Upper lobe of left lung (tissue), 6 donors: ENCODE results near the gene UTY. TPM values are rescaled to one million over a fixed set of nuclear protein-coding genes. Genes with fewer than 3 reads are reported as not detected.

ENCODE experiments used
- ATAC-seq, 2 donors: fragments of 200-7000 bp; cut with Tn5 transposase; one replicate each; pipeline ENCODE4 v1.9.1; 2022; ENCODE audit warnings: mild to moderate bottlenecking in 2 of 2, moderate library complexity in 2 of 2; ENCODE audit not compliant: low FRiP score in 2 of 2
- DNase-seq, 2 donors: peaks; one replicate each; pipeline ENCODE4 v3.0.0-alpha.2; 2019 to 2020
- H3K27ac ChIP-seq, 4 donors: fragments of 200-600 bp; sonication (generic); one replicate each; pipeline ENCODE4 v1.5.1; 2016 to 2019
- H3K27me3 ChIP-seq, 4 donors: fragments of 200-600 bp; sonication (generic); one replicate each; pipeline ENCODE4 v1.5.1; 2017 to 2019
- H3K36me3 ChIP-seq, 4 donors: fragments of 200-600 bp; sonication (generic); one replicate each; pipeline ENCODE4 v1.5.1; 2016 to 2019
- H3K4me1 ChIP-seq, 4 donors: fragments of 200-600 bp; sonication (generic); one replicate each; pipeline ENCODE4 v1.5.1; 2018 to 2019
- H3K4me3 ChIP-seq, 4 donors: fragments of 200-600 bp; sonication (generic); one replicate each; pipeline ENCODE4 v1.5.1; 2017 to 2019; ENCODE audit warnings: mild to moderate bottlenecking in 2 of 4, moderate library complexity in 1 of 4
- H3K9me3 ChIP-seq, 4 donors: fragments of 200-600 bp; sonication (generic); one replicate each; pipeline ENCODE4 v1.5.1; 2018 to 2019
- EP300 ChIP-seq, 4 donors: sonication (generic); formaldehyde crosslinking; IDR thresholded peaks; one replicate each; pipeline ENCODE4 v1.5.1; 2017; ENCODE audit warnings: antibody characterized with exemption in 4 of 4, control low read depth in 2 of 4
- POLR2A ChIP-seq, 4 donors: fragments of 450-650 bp; IDR thresholded peaks; one replicate each; pipeline ENCODE4 v1.5.1; 2016 to 2017; ENCODE audit warnings: antibody characterized with exemption in 4 of 4, mild to moderate bottlenecking in 2 of 4
- POLR2AphosphoS5 ChIP-seq, 2 donors: sonication (generic); formaldehyde crosslinking; IDR thresholded peaks; one replicate each; pipeline ENCODE4 v1.5.1; 2017; ENCODE audit warnings: antibody characterized with exemption in 2 of 2
- WGBS, 2 donors: methylation state at CpG; one replicate each; pipeline ENCODE4 v1.1.5; 2017 to 2018; 5-methylcytosine and 5-hydroxymethylcytosine counted together
- total RNA-seq, 6 donors: library from RNA; depleted of rRNA in 4 of 6; stranded (reverse); fragments of >200 nt in 4 of 6; gene quantifications; one replicate each; pipeline versions ENCODE4 v1.1.0 to v1.2.1, GENCODE V29; 2016 to 2021
- TF ChIP-seq, protein P1 (sequence below), 6 experiments: fragments of 450-650 bp in 4 of 6; fragments of 200-600 bp in 2 of 6; sonication (generic) in 2 of 6; IDR thresholded peaks; one replicate each; pipeline ENCODE4 v1.5.1; 2016 to 2019; ENCODE audit warnings: antibody characterized with exemption in 6 of 6
- donor health status: DM: no; HTN: no; CAD: no; lungs with moderate emphysema.
- donor health status: DM: no; HTN: yes; CAD: no; lungs with severe emphysema.

Gene UTY
- total RNA-seq, 6 donors from 2014 or later = 0.26 to 201 (median 35.1) TPM; not detected in 2

DNA sequence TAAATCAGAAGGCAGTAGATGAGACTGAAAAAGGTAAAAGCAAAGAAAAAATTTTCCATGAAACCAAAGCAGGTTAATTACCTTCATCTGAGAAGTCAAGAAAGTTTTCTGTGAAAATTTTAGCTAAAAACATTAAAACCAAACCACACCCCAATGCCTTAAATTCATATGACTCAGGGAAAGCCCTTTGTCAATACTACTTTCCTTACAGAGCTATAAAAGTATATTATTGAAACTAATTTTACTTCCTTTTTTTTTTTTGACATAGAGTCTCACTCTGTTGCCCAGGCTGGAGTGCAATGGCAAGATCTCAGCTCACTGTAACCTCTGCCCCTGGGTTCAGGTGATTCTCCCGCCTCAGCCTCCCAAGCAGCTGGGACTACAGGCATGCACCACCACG is 117.2 kb downstream of the UTY start:
- no peaks in the 10 kb centered on the region for H3K36me3 ChIP-seq
- TF ChIP-seq, protein P1, sequence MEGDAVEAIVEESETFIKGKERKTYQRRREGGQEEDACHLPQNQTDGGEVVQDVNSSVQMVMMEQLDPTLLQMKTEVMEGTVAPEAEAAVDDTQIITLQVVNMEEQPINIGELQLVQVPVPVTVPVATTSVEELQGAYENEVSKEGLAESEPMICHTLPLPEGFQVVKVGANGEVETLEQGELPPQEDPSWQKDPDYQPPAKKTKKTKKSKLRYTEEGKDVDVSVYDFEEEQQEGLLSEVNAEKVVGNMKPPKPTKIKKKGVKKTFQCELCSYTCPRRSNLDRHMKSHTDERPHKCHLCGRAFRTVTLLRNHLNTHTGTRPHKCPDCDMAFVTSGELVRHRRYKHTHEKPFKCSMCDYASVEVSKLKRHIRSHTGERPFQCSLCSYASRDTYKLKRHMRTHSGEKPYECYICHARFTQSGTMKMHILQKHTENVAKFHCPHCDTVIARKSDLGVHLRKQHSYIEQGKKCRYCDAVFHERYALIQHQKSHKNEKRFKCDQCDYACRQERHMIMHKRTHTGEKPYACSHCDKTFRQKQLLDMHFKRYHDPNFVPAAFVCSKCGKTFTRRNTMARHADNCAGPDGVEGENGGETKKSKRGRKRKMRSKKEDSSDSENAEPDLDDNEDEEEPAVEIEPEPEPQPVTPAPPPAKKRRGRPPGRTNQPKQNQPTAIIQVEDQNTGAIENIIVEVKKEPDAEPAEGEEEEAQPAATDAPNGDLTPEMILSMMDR (IDR thresholded peaks at IDR 0.05) = no peak
- TF ChIP-seq POLR2A (IDR thresholded peaks at IDR 0.05) = no peak
- no peak for TF ChIP-seq EP300 (IDR thresholded peaks at IDR 0.05)
- TF ChIP-seq POLR2AphosphoS5 (IDR thresholded peaks at IDR 0.05) = no peak
- WGBS, 2 donors = 79% methylated on average over 2 of the region's 2 CpGs; no CpG with 5 or more reads in 1 of the 2 donors
- ATAC-seq = peak in 1 of 2 donors; percentile 41
- DNase-seq = no peak
- H3K4me1 ChIP-seq = peaks cover 0 to 9% (median 0%) of the 10 kb centered on the region in 4 donors
- H3K27ac ChIP-seq = no peak overlapping the region
- H3K4me3 ChIP-seq = no peak overlapping the region
- no peaks in the 10 kb centered on the region for H3K9me3 ChIP-seq
- no peaks in the 10 kb centered on the region for H3K27me3 ChIP-seq

DNA sequence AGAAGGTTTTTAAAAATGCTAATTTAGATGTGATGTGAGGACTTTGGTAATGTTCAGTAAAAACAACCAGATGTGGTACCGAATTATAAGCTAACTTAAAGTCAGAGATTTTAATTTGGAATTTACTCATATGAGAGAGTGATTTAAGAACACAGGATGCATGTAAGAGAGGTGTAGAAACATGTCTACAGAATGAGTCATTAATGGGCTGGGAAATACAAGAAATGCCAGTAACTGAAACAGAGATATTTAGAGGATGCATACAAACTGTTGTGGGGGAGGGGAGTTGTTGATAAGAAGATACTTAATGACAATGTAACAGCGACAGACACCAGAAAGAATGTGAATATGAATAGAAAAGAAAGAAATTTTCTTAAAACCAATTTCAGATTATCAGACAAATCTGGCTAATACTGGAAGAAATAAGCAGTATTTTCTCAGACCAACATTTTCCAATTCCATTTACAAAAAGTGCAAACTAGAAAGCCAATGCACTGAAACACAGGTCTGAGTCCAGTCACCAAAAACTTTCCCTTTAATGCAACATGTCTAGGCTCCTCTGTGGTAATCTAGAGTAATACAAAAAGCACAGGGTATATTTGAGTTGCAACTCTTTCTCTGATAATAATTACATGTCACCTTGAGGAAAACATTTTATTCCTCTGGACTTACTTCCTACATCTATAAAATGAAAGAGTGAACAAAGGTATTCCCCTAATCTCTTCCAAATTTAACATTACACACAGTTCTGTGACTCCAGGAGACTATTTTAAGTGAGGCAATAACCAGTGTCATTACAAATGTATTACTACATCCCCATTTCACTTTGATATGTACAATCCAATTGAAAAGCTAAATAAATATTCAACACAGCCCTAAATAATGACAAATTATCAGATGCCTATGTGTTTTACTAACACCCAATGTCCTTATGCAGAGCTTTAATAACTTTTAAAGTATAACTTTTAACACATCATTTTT is 117.9 kb downstream of the UTY start:
- H3K27me3 ChIP-seq = no peaks in the 10 kb centered on the region
- H3K27ac ChIP-seq = no peak overlapping the region
- no peak for DNase-seq
- H3K9me3 ChIP-seq = no peaks in the 10 kb centered on the region
- WGBS, 2 donors = 71% methylated on average over 2 of the region's 2 CpGs; no CpG with 5 or more reads in 1 of the 2 donors
- TF ChIP-seq POLR2AphosphoS5 (IDR thresholded peaks at IDR 0.05) = no peak
- TF ChIP-seq EP300 (IDR thresholded peaks at IDR 0.05) = no peak
- TF ChIP-seq, protein P1 (IDR thresholded peaks at IDR 0.05) = no peak
- TF ChIP-seq POLR2A (IDR thresholded peaks at IDR 0.05) = no peak
- ATAC-seq = no peak
- H3K4me3 ChIP-seq = no peak overlapping the region
- H3K4me1 ChIP-seq = peaks cover 0 to 9% (median 0%) of the 10 kb centered on the region in 4 donors
- no peaks in the 10 kb centered on the region for H3K36me3 ChIP-seq

DNA sequence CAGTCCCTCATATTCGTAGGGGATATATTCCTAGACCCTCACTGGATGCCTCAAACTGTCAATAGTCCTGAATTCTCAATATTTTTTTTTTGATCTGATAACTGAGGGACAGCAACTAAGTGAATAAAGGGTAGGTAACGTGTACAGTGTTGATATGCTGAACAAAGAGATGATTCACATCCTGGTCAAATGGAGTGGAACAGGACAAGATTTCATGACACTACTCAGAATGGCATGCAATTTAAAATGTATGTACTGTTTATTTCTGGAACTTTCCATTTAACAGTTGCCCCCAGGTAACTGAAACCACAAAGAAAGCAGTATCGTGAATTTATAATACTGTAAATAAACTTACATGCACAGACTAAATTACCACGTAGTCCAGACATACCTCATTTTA is 128.4 kb downstream of the UTY start:
- no peaks in the 10 kb centered on the region for H3K36me3 ChIP-seq
- TF ChIP-seq EP300 (IDR thresholded peaks at IDR 0.05) (no peak), POLR2AphosphoS5 (IDR thresholded peaks at IDR 0.05) (no peak), POLR2A (IDR thresholded peaks at IDR 0.05) (no peak)
- TF ChIP-seq, protein P1 (IDR thresholded peaks at IDR 0.05) = no peak
- no peaks in the 10 kb centered on the region for H3K9me3 ChIP-seq
- no peak overlapping the region for H3K4me3 ChIP-seq
- no peaks in the 10 kb centered on the region for H3K27me3 ChIP-seq
- WGBS, 2 donors = 88% methylated on average over 4 of the region's 4 CpGs; no CpG with 5 or more reads in 1 of the 2 donors
- H3K27ac ChIP-seq = no peak overlapping the region
- H3K4me1 ChIP-seq = no peaks in the 10 kb centered on the region
- ATAC-seq = no peak
- DNase-seq = no peak

DNA sequence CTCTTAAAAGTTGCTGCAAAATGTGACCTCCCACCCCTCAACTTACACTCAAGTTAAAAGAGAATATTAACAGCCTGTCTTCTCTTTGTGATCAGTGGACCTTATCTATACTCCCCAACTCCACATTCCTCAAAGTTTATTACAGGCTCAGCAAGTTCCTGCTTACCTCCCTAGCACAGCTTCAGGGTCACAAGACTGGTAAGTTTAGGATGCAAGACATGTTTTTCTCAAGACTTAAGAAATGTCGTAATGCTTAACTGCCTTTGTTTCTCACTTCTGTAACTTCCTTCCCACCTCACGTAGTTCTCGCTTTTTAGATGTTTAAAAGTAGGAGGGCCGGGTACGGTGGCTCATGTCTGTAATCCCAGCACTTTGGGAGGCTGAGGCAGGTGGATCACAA is 132.7 kb downstream of the UTY start:
- Histone ChIP-seq H3K36me3 (no peaks in the 10 kb centered on the region), H3K9me3 (no peaks in the 10 kb centered on the region), H3K4me1 (no peaks in the 10 kb centered on the region), H3K4me3 (no peak overlapping the region), H3K27ac (no peak overlapping the region), H3K27me3 (no peaks in the 10 kb centered on the region)
- TF ChIP-seq EP300 (IDR thresholded peaks at IDR 0.05) (no peak), POLR2AphosphoS5 (IDR thresholded peaks at IDR 0.05) (no peak), POLR2A (IDR thresholded peaks at IDR 0.05) (no peak)
- TF ChIP-seq, protein P1 (IDR thresholded peaks at IDR 0.05) = no peak
- 84% methylated on average over 5 of the region's 5 CpGs; no CpG with 5 or more reads in 1 of the 2 donors for WGBS, 2 donors
- DNase-seq = no peak
- ATAC-seq = no peak
